ENCODE results near the gene RBM44. TPM values are rescaled to one million over a fixed set of nuclear protein-coding genes. Genes with fewer than 3 reads are reported as not detected.
A peak's percentile ranks its signal among the peaks of the same experiment; 100 is the strongest.
"Not testable (repeated sequence)": the region's sequence is repeated elsewhere in the genome, so short reads cannot be mapped to it uniquely, and the experiment has no call there.

Gene RBM44
- 1 to 10 TPM; 2.8 to 2.9 TPM for total RNA-seq
- polyA plus RNA-seq (2013, experiment 1 of 2): 0.81 TPM
- 0.93 TPM for polyA plus RNA-seq (2013, experiment 2 of 2)
- total RNA-seq: 0.36 to 7.7 (median 2.8) reads per million in 172 experiments

DNA sequence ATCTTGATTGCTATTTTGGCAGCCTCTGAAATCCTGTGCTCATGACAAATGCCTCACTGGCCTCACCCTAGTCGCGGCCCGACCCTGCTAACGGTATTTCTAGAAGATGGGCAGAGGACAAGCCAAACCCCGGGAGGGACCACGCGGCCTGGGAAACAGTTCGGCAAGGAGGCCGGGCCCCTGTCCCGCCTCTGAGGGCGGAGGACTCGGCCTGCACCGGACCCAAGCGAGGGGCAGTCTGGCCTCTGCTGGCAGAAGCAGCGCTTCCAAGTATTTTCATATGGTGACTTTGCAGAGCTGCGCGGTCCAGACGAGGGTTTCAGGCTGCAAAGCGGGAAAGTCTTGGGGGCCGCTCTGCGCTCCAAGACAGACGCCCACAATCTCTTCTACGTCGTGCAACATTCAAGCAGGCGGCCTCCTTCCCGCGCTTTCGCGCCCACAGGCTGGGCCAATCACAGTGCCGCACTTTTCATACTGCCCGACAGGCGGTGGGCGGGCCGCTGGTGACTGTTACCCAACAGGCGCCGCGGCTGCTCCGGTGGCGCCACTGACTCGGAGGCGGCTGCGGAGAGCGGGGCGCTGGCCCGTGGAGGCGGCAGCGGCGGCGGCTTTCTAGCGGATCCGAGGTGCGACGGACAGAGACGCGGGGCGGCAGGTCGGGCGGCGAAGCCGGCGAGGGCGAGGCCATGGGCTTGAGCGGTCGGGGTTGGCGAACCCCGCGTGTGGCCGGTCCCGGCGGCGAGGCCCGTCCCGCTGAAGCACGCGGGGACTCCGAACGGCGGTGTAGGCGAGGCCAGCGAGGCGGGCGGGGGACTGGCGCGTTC lies at the start of gene RBM44:
Gene RBM44 (plus strand): TSS at position 544 of the 824 bp plus-strand sequence. CDS start 14,831 bp downstream, outside the sequence.
- POLR2A ChIA-PET: no interaction called here
- no peak for DNase-seq
- ATAC-seq (ENCODE audit: poor library complexity): no peak
- H3K27ac Mint-ChIP-seq: no peak within 1 kb of the TSS
- no peaks in the 10 kb centered on the region for H3K36me3 ChIP-seq (ENCODE audit: insufficient read depth, low read length)
- H3K27ac ChIP-seq (ENCODE audit: low read depth in 1 of 2, low read length in 2 of 2): no peak within 1 kb of the TSS
- H3K4me3 ChIP-seq (ENCODE audit: low read length): no peak within 1 kb of the TSS
- peaks cover 3% of the 10 kb centered on the region for H3K9me3 Mint-ChIP-seq
- no peaks in the 10 kb centered on the region for H3K27me3 ChIP-seq (ENCODE audit: control insufficient read depth in 1 of 2, insufficient read depth in 2 of 2, low read length in 2 of 2)
- no peak within 1 kb of the TSS for H3K4me3 Mint-ChIP-seq
- H3K4me1 ChIP-seq (ENCODE audit: insufficient read depth, low read length): no peaks in the 10 kb centered on the region
- H3K4me1 Mint-ChIP-seq (ENCODE audit: low read depth): no peaks in the 10 kb centered on the region
- no peaks in the 10 kb centered on the region for H3K27me3 Mint-ChIP-seq
- intact Hi-C loops (cut with DNase I, micrococcal nuclease): no loop called here
- peaks cover 4 to 19% of the 10 kb centered on the region in 2 experiments for H3K9me3 ChIP-seq (ENCODE audit: control insufficient read depth in 1 of 2, insufficient read depth in 1 of 2, low read length in 2 of 2)
- CTCF ChIA-PET: no interaction called here
- peaks cover 15% of the 10 kb centered on the region for H3K36me3 Mint-ChIP-seq (ENCODE audit: low read depth)
- no peak for TF ChIP-seq CTCF (IDR thresholded peaks at IDR 0.05)

GRCh38 chr2:237749002-237749401 lies 49.6 kb upstream of the RBM44 start:
- Mint-ChIP-seq H3K27ac (peak overlapping the region; percentile 15), H3K4me3 (no peak overlapping the region), H3K27me3 (no peaks in the 10 kb centered on the region), H3K4me1 (ENCODE audit: low read depth) (peaks cover 25% of the 10 kb centered on the region), H3K36me3 (ENCODE audit: low read depth) (peaks cover 84% of the 10 kb centered on the region), H3K9me3 (no peaks in the 10 kb centered on the region)
- peaks cover 16% of the 10 kb centered on the region for H3K4me1 ChIP-seq (ENCODE audit: insufficient read depth, low read length)
- H3K36me3 ChIP-seq (ENCODE audit: insufficient read depth, low read length): peaks cover 76% of the 10 kb centered on the region
- no peak overlapping the region for H3K4me3 ChIP-seq (ENCODE audit: low read length)
- TF ChIP-seq CTCF (IDR thresholded peaks at IDR 0.05): no peak
- no peak overlapping the region for H3K27ac ChIP-seq (ENCODE audit: low read depth in 1 of 2, low read length in 2 of 2)
- DNase-seq (no peak), ATAC-seq (ENCODE audit: poor library complexity) (no peak)
- intact Hi-C loops (cut with DNase I, micrococcal nuclease): no loop called here
- no peaks in the 10 kb centered on the region for H3K9me3 ChIP-seq (ENCODE audit: control insufficient read depth in 1 of 2, insufficient read depth in 1 of 2, low read length in 2 of 2)
- POLR2A ChIA-PET: no interaction called here
- no peaks in the 10 kb centered on the region for H3K27me3 ChIP-seq (ENCODE audit: control insufficient read depth in 1 of 2, insufficient read depth in 2 of 2, low read length in 2 of 2)
- CTCF ChIA-PET: interaction anchor here (1.0 kb wide), 1 partner anchor 236 kb away, joined by 4 read pairs; no protein-coding TSS in a partner anchor

DNA sequence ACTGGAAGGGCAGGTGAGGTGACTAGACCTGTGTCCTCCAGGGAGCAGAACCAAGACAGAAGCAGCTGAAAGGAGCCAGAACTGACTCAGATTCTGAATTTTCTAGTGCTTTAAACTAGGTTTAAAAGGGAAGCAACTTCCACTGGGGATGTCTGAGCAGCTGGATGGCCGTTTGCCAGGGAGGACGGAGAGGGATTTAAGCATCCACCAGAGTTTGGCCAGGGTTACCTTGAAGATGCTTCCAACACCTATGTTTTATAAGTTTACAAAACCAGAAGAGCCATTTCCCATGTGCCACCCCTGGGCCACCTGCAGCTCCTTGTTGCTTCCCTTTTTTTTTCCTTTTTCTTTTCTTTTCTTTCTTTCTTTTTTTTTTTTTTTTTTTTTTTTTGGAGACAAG lies 48.6 kb upstream of the RBM44 start:
- H3K36me3 ChIP-seq (ENCODE audit: insufficient read depth, low read length): peaks cover 86% of the 10 kb centered on the region
- no peak overlapping the region for H3K4me3 Mint-ChIP-seq

GRCh38 chr2:237750441-237750840 lies 48.1 kb upstream of the RBM44 start:
- H3K27ac Mint-ChIP-seq; H3K9me3 ChIP-seq (ENCODE audit: control insufficient read depth in 1 of 2, insufficient read depth in 1 of 2, low read length in 2 of 2); H3K27ac ChIP-seq (ENCODE audit: low read depth in 1 of 2, low read length in 2 of 2); DNase-seq; H3K4me3 Mint-ChIP-seq; POLR2A ChIA-PET; H3K27me3 Mint-ChIP-seq; ATAC-seq (ENCODE audit: poor library complexity); H3K9me3 Mint-ChIP-seq; intact Hi-C loops (cut with DNase I, micrococcal nuclease); H3K4me1 ChIP-seq (ENCODE audit: insufficient read depth, low read length); CTCF ChIA-PET; H3K27me3 ChIP-seq (ENCODE audit: control insufficient read depth in 1 of 2, insufficient read depth in 2 of 2, low read length in 2 of 2); H3K4me3 ChIP-seq (ENCODE audit: low read length): not testable (repeated sequence)
- peaks cover 92% of the 10 kb centered on the region for H3K36me3 Mint-ChIP-seq (ENCODE audit: low read depth)
- H3K4me1 Mint-ChIP-seq (ENCODE audit: low read depth): peaks cover 14% of the 10 kb centered on the region
- peaks cover 90% of the 10 kb centered on the region for H3K36me3 ChIP-seq (ENCODE audit: insufficient read depth, low read length)

More for the DNA sequence above, 48.6 kb upstream of the RBM44 start:
- Histone ChIP-seq H3K4me3 (ENCODE audit: low read length) (no peak overlapping the region), H3K27me3 (ENCODE audit: control insufficient read depth in 1 of 2, insufficient read depth in 2 of 2, low read length in 2 of 2) (no peaks in the 10 kb centered on the region), H3K9me3 (ENCODE audit: control insufficient read depth in 1 of 2, insufficient read depth in 1 of 2, low read length in 2 of 2) (no peaks in the 10 kb centered on the region), H3K27ac (ENCODE audit: low read depth in 1 of 2, low read length in 2 of 2) (no peak overlapping the region), H3K4me1 (ENCODE audit: insufficient read depth, low read length) (peaks cover 8% of the 10 kb centered on the region)
- Mint-ChIP-seq H3K27me3 (no peaks in the 10 kb centered on the region), H3K4me1 (ENCODE audit: low read depth) (peaks cover 17% of the 10 kb centered on the region), H3K9me3 (no peaks in the 10 kb centered on the region), H3K27ac (peak overlapping the region; percentile 47), H3K36me3 (ENCODE audit: low read depth) (peaks cover 90% of the 10 kb centered on the region)
- POLR2A ChIA-PET: no interaction called here
- intact Hi-C loops (cut with DNase I, micrococcal nuclease): no loop called here
- no peak for DNase-seq
- no peak for TF ChIP-seq CTCF (IDR thresholded peaks at IDR 0.05)
- CTCF ChIA-PET: no interaction called here
- ATAC-seq (ENCODE audit: poor library complexity): no peak
